ENCODE data around the gene LSP1.

Gene LSP1

GRCh38 chr11:1921574-1922141 is 68.8 kb downstream of the LSP1 start:
- ATAC-seq = no peak
- TF ChIP-seq RARB (CRISPR knock-in tag; IDR thresholded peaks at IDR 0.05) = no peak

- TF ChIP-seq CSDC2 (CRISPR knock-in tag; IDR thresholded peaks at IDR 0.05) = no peak
- TF ChIP-seq SNAI2 (CRISPR knock-in tag; IDR thresholded peaks at IDR 0.05) = no peak
- TF ChIP-seq TCF4 (CRISPR knock-in tag; IDR thresholded peaks at IDR 0.05; ENCODE audit: borderline replicate concordance) = no peak
- TF ChIP-seq CREB5 (CRISPR knock-in tag; IDR thresholded peaks at IDR 0.05; ENCODE audit: low read depth) = no peak
- TF ChIP-seq ZNF70 (CRISPR knock-in tag; IDR thresholded peaks at IDR 0.05) = no peak
- no peak for TF ChIP-seq ZC3H10 (CRISPR knock-in tag; IDR thresholded peaks at IDR 0.05)
- TF ChIP-seq RARB (CRISPR knock-in tag; IDR thresholded peaks at IDR 0.05) = no peak
- TF ChIP-seq POU6F1 (CRISPR knock-in tag; IDR thresholded peaks at IDR 0.05; ENCODE audit: borderline replicate concordance, low read depth) = no peak
- no peak for TF ChIP-seq BACH2 (CRISPR knock-in tag; IDR thresholded peaks at IDR 0.05; ENCODE audit: borderline replicate concordance)
- no peak for ATAC-seq
Measured at GRCh38 chr11:1922481-1923081, 69.7 kb downstream of the LSP1 start.

GRCh38 chr11:1923201-1923956 is 70.5 kb downstream of the LSP1 start:
- TF ChIP-seq CSDC2 (CRISPR knock-in tag; IDR thresholded peaks at IDR 0.05) (no peak), ZNF565 (CRISPR knock-in tag; conservative IDR thresholded peaks at IDR 0.05; ENCODE audit: low read depth) (no peak), ZC3H10 (CRISPR knock-in tag; IDR thresholded peaks at IDR 0.05) (no peak), CREB5 (CRISPR knock-in tag; IDR thresholded peaks at IDR 0.05; ENCODE audit: low read depth) (no peak), ZNF8 (CRISPR knock-in tag; IDR thresholded peaks at IDR 0.05) (no peak), PATZ1 (CRISPR knock-in tag; IDR thresholded peaks at IDR 0.05; ENCODE audit: borderline replicate concordance) (no peak), ZFP3 (CRISPR knock-in tag; IDR thresholded peaks at IDR 0.05) (no peak), OSR1 (CRISPR knock-in tag; IDR thresholded peaks at IDR 0.05) (no peak), TCF4 (CRISPR knock-in tag; IDR thresholded peaks at IDR 0.05; ENCODE audit: borderline replicate concordance) (no peak), CSRNP3 (CRISPR knock-in tag; IDR thresholded peaks at IDR 0.05) (no peak), PPARA (CRISPR knock-in tag; IDR thresholded peaks at IDR 0.05; ENCODE audit: borderline replicate concordance) (no peak), POU6F1 (CRISPR knock-in tag; IDR thresholded peaks at IDR 0.05; ENCODE audit: borderline replicate concordance, low read depth) (no peak)
- ATAC-seq = no peak

All from SK-N-SH treated with all-trans-retinoic acid at 6 μM for 48 hours (cell line).